HG02623 (cell line): Measurements from ENCODE around the gene PPP1CC.

Experiments used
- ATAC-seq: cut with Tn5 transposase; IDR thresholded peaks from one replicate; pipeline ENCODE4 v1.9.1; 2021; ENCODE audit warnings: moderate library complexity; ENCODE audit not compliant: unreplicated experiment

The PPP1CC gene

GRCh38 chr12:110689281-110690126, 53.2 kb downstream of the PPP1CC start:
- ATAC-seq: no peak

GRCh38 chr12:110688446-110689280, 54.0 kb downstream of the PPP1CC start, which contains the start of gene HVCN1:
Gene HVCN1 (minus strand): TSS chr12:110689115. CDS start chr12:110683245, 5,870 bp downstream.
- no peak for ATAC-seq

GRCh38 chr12:110687396-110688169, 55.1 kb downstream of the PPP1CC start:
- ATAC-seq: no peak

- ATAC-seq: no peak
These were observed 56.3 kb downstream of the PPP1CC start for GRCh38 chr12:110686294-110686903.

- no peak for ATAC-seq
These were observed 58.3 kb downstream of the PPP1CC start for GRCh38 chr12:110684312-110684836.

- no peak for ATAC-seq
These were observed 58.8 kb downstream of the PPP1CC start for GRCh38 chr12:110683888-110684287.

GRCh38 chr12:110680032-110680431, 62.7 kb downstream of the PPP1CC start:
- no peak for ATAC-seq

- ATAC-seq: no peak
These were observed 63.5 kb downstream of the PPP1CC start for GRCh38 chr12:110679201-110679600.

GRCh38 chr12:110677982-110678381, 64.7 kb downstream of the PPP1CC start:
- no peak for ATAC-seq

- ATAC-seq: peak; percentile 71
These were observed 65.3 kb downstream of the PPP1CC start for GRCh38 chr12:110677206-110677911.

- no peak for ATAC-seq
These were observed 66.5 kb downstream of the PPP1CC start for GRCh38 chr12:110676171-110676570.

GRCh38 chr12:110670161-110670701, 72.5 kb downstream of the PPP1CC start:
- ATAC-seq: peak; percentile 56
